ENCODE data around the gene E2F4. TPM values are rescaled to one million over a fixed set of nuclear protein-coding genes. Genes with fewer than 3 reads are reported as not detected.

E2F4 gene
- total RNA-seq, 1 donor from 2014 or later = 64.3 TPM

- peak; percentile 51 for DNase-seq
- Mint-ChIP-seq H3K4me3 (ENCODE audit: unreplicated experiment) (peak overlapping the region; percentile 71), H3K27ac (ENCODE audit: unreplicated experiment) (no peak overlapping the region), H3K27me3 (ENCODE audit: unreplicated experiment) (peaks cover 3% of the 10 kb centered on the region), H3K9me3 (ENCODE audit: unreplicated experiment) (peaks cover 7% of the 10 kb centered on the region), H3K4me1 (ENCODE audit: low read depth, unreplicated experiment) (peaks cover 6% of the 10 kb centered on the region), H3K36me3 (ENCODE audit: unreplicated experiment) (no peaks in the 10 kb centered on the region)
- TF ChIP-seq CTCF (IDR thresholded peaks at IDR 0.05; ENCODE audit: partially characterized antibody, unreplicated experiment) = no peak
These were observed 7.4 kb upstream of the E2F4 start for GRCh38 chr16:67184453-67184994.

- H3K27ac Mint-ChIP-seq (ENCODE audit: unreplicated experiment) = no peak overlapping the region
- H3K36me3 Mint-ChIP-seq (ENCODE audit: unreplicated experiment) = no peaks in the 10 kb centered on the region
- TF ChIP-seq CTCF (IDR thresholded peaks at IDR 0.05; ENCODE audit: partially characterized antibody, unreplicated experiment) = peak; percentile 77
- H3K27me3 Mint-ChIP-seq (ENCODE audit: unreplicated experiment) = peaks cover 3% of the 10 kb centered on the region
- DNase-seq = peak; percentile 97
- peaks cover 7% of the 10 kb centered on the region for H3K9me3 Mint-ChIP-seq (ENCODE audit: unreplicated experiment)
- H3K4me1 Mint-ChIP-seq (ENCODE audit: low read depth, unreplicated experiment) = peaks cover 6% of the 10 kb centered on the region
- peak overlapping the region; percentile 86 for H3K4me3 Mint-ChIP-seq (ENCODE audit: unreplicated experiment)
These were observed 6.8 kb upstream of the E2F4 start for GRCh38 chr16:67184995-67185650.

GRCh38 chr16:67185651-67186134, 6.3 kb upstream of the E2F4 start:
- Mint-ChIP-seq H3K4me3 (ENCODE audit: unreplicated experiment) (peak overlapping the region; percentile 24), H3K36me3 (ENCODE audit: unreplicated experiment) (no peaks in the 10 kb centered on the region), H3K27me3 (ENCODE audit: unreplicated experiment) (peaks cover 3% of the 10 kb centered on the region), H3K4me1 (ENCODE audit: low read depth, unreplicated experiment) (peaks cover 6% of the 10 kb centered on the region), H3K9me3 (ENCODE audit: unreplicated experiment) (peaks cover 7% of the 10 kb centered on the region), H3K27ac (ENCODE audit: unreplicated experiment) (no peak overlapping the region)
- no peak for DNase-seq
- no peak for TF ChIP-seq CTCF (IDR thresholded peaks at IDR 0.05; ENCODE audit: partially characterized antibody, unreplicated experiment)

- peaks cover 10% of the 10 kb centered on the region for H3K4me1 Mint-ChIP-seq (ENCODE audit: low read depth, unreplicated experiment)
- no peak for TF ChIP-seq CTCF (IDR thresholded peaks at IDR 0.05; ENCODE audit: partially characterized antibody, unreplicated experiment)
- no peak for DNase-seq
- no peak overlapping the region for H3K4me3 Mint-ChIP-seq (ENCODE audit: unreplicated experiment)
- H3K36me3 Mint-ChIP-seq (ENCODE audit: unreplicated experiment) = no peaks in the 10 kb centered on the region
- H3K27ac Mint-ChIP-seq (ENCODE audit: unreplicated experiment) = no peak overlapping the region
- peaks cover 11% of the 10 kb centered on the region for H3K9me3 Mint-ChIP-seq (ENCODE audit: unreplicated experiment)
- H3K27me3 Mint-ChIP-seq (ENCODE audit: unreplicated experiment) = peaks cover 3% of the 10 kb centered on the region
These were observed 5.4 kb upstream of the E2F4 start for GRCh38 chr16:67186550-67186950.

All from glutamatergic neuron (in vitro differentiated cells).